NCI-H2107 treated with DMSO at 0.1 percent for 48 hours (cell line): ENCODE measurements around the gene CAPN15.
A peak's percentile ranks its signal among the peaks of the same experiment; 100 is the strongest.

Experiments used
- DNase-seq: peaks from one replicate; lab custom pipeline; 2025; ENCODE audit not compliant: unreplicated experiment; lab: John Stamatoyannopoulos, UW

CAPN15 gene

DNA sequence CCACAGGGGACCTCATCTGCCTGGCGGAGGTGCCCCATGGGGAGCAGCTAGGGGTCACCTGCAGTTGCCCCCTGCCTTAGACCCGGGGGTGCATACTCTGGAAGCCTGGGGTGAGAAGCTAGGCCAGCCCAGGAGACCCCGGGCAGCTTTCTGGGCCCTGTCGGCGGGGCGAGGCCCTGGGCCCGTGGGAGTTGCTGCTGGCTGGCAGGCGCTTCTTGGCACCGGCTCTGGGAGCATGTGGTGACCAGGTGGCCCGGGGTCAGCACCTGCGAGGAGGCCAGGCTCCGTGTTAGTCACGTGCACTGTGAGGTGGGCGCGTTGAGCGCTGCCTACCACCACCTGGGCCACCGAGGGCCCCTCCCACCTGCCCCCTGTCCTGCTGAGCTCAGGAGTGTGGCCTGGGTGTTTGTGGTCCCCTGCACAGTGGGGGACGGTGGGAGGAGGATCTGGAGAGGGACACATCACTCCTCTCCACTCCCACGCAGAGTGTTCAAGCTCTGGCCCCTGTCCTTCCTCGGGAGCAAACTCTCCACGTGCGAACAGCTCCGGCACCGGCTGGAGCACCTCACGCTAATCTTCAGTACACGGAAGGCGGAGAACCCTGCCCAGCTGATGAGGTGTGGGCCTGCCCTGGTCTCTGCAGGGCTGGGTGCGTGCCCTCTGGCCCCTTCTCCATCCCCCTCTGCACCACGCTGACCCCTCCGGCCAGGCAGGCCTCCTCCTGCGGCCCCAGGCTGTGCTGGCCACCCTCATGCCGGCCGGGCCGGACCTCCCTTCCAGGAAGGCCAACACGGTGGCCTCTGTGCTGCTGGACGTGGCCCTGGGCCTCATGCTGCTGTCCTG lies 48.1 kb downstream of the CAPN15 start:
- DNase-seq: no peak

DNA sequence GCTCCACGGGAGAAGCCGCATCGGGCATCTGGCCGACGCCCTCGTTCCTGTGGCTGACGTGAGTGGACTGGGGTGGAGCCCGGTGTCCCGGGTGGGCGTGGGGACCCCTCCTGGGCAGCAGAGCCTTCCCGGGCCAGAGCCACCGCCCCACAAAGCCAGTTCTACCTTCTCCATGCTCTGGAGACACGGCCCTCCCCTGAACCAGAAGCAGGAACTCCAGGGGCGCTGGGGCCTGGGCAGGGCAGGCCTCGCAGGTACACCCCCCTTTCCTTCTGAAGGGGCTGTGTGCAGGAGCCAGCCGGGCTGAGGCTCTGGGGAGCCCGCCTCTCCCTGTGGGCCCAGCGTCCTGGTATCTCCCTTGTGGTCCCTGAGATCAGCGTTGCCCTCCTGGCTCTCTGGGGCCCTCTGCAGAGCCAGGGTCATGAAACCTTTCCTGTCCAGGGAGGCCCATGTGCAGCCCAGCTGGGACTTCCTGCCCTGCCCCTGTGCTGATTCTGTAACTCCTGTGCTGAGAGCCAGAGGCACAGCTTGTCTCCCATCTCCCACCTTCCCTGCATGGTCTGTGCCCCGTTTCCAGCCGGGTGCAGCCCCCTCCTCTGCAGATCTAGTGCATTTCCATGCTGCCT lies 48.8 kb downstream of the CAPN15 start:
- no peak for DNase-seq

DNA sequence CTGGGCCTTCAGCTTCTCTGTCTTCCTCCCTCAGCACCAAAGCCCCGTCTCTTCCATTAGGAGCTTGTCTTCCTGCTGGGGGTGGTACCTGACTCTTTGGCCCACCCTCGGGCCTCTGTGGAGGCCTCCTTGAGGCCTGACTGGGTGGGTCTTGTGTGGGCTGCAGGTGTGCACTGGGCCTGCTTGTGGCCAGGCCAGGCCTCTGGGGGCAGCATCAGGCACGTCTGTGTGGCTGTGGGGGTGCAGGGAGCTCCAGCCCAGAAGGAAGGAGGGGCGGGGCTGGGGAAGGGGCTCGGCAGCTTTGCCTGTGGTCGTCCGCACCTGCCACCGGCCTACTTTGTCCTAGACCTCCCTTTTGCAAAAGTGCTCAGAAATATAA lies 49.3 kb downstream of the CAPN15 start:
- no peak for DNase-seq

DNA sequence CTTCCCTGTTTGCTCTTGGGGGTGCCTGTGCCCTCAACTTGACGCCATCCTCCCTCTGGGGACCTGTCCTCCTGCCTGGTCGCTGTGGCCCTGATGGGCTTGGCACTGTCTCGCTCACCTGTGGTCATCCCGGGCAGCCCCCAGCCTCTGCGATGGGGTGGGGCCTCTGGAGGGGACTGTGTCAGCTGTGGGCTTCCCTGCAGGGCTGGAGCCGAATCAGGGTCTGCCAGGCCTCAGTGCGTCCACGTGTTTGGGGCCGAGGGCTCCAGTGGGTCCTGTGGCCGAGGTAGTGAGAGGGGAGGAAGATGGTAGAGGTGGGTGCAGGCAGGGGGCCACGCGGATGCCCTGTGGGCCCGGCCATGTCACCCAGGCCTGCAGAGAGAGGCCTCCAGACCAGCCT lies 50.3 kb downstream of the CAPN15 start:
- DNase-seq: no peak

DNA sequence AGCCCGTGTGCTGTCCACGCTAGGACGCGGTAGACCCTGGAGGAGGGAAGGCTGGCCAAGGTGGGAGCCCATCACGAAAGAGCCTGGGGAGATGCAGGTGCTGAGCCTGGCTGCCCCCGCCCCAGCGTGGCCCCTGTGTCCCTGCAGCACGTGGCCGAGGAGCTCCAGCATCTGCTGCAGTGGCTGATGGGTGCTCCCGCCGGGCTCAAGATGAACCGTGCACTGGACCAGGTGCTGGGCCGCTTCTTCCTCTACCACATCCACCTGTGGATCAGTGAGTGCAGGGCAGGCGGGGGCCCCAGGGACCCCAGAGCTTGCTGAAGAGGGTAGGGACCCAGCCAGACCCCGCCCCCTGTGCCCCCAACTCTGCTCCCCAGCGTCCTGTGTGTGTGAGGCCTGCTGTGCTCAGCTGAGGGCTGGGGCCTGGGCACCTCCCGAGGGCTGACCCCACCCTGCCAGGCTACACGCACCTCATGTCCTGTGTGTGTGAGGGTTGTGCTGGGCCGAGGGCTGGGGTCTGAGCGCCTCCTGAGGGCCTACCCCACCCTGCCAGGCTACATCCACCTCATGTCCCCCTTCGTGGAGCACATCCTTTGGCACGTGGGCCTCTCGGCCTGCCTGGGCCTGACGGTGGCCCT lies 50.8 kb downstream of the CAPN15 start:
- no peak for DNase-seq

DNA sequence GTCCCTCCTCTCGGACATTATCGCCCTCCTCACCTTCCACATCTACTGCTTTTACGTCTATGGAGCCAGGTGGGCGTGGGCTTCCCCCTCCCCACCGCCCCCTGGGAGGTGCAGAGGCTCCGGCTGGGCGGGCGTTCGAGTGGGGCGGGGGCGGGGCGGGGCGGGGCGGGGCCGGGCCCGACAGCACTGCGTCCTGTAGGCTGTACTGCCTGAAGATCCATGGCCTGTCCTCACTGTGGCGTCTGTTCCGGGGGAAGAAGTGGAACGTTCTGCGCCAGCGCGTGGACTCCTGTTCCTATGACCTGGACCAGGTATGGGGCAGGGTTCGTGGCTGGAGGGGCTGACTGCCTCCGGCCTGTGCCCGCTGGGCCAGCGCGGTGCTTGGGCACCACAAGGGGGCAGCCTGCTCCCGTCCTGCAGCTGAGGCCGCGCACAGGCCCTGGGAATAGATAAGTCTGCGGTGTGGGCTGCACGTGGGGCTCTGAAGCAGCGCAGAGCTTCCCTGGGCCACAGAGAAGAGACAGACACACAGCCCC lies 51.4 kb downstream of the CAPN15 start:
- DNase-seq: no peak

DNA sequence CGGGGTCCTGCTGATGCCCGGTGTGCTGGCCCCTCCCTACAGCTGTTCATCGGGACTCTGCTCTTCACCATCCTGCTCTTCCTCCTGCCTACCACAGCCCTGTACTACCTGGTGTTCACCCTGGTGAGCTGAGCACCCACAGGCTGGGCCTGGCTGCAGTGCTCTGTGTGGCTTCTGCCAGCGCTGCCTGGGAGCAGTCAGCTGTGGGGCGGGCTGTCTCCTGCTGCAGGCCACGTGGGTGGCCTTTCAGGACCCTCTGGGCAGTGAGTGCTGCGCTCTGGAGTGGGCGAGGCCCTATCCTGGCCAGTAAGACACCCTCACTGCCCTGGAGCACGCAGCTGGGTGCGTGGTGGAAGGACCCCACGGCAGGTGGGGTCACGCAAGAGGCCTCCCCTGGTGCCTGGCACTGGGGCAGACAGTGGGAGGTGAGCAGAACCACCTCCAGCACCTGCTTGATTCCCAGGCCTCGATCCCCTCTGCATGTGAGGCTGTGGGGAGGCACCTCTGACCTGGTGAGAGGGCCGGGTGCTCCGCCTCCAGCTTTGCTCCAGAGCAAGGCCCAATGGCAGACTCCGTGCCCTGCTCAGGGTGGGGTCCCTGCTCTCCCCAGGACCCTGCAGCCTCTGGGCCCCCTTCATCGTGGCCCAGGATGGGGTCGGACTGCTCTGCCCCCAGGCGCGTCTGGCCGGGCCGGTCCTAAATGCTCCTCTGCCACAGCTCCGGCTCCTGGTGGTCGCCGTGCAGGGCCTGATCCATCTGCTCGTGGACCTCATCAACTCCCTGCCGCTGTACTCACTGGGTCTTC lies 52.8 kb downstream of the CAPN15 start:
- no peak for DNase-seq

DNA sequence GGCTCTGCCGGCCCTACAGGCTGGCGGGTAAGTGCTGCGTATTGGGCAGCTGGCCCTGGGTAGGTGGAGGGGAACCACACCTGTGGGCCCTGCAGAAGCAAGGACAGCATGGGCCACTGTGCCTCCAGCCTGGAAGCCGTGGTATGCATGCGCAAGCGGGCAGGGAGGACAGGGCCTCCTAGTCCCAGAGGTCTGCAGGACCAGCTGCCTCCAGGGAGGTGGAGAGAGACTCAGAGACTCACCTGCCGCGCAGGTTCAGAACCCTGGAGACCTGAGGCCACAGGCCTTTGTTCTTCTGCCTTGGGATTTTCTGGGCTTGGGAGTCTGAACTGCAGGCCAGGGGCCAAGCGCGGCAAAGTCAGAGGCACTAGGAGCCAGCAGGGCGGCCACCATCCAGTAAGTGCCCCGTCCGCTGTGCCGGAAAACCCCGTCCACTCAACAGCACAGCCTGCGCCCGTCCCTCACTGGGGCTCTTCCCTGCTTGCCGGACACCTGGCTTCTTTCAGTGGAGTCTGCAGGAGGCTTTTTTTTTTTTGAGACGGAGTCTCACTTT lies 53.5 kb downstream of the CAPN15 start:
- no peak for DNase-seq

DNA sequence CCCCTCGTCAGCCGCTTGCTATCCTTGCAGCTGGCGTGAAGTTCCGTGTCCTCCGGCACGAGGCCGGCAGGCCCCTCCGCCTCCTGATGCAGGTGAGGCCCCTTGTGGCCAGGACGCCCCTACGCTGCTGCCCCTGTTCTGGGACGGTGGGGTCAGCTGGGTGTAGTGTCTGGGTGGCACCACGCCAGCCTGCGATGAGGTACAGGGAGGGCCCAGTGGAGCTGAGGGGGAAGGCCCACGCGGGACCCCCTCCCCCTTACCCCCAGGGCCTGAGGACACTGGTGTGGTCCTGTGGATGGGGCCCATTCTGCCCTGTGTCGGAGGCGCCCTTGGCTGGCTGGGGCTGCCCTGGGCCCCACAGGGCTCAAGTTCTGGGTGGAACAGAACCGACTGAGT lies 54.7 kb downstream of the CAPN15 start:
- no peak for DNase-seq

DNA sequence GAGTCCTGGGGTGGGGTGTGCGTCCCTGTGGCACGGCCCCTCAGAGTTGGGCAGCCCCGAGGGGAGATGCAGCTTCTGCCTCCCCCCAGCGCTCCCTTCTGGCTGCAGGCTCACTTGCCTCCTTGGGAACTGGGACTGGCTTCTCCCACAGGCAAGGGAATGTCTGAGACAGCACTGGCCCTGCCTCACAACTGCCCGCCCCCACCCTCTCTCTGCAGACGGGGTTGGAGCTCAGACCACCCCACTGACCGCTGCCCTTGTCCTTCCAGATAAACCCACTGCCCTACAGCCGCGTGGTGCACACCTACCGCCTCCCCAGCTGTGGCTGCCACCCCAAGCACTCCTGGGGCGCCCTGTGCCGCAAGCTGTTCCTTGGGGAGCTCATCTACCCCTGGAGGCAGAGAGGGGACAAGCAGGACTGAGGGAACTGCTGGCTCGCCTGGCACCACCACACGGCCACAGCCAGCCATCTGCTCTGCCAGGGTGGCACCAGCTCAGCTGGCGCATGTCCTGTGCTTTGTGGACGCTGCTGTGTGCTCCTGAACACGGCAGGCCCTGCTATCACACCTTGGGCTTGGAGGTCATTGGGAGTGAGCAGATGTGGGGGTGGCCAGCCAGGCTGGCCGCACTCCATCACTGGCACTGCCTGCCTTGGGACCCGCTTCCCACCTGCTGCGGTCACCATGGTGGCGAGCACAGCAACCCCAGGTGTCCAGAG lies 55.3 kb downstream of the CAPN15 start:
- DNase-seq: no peak

DNA sequence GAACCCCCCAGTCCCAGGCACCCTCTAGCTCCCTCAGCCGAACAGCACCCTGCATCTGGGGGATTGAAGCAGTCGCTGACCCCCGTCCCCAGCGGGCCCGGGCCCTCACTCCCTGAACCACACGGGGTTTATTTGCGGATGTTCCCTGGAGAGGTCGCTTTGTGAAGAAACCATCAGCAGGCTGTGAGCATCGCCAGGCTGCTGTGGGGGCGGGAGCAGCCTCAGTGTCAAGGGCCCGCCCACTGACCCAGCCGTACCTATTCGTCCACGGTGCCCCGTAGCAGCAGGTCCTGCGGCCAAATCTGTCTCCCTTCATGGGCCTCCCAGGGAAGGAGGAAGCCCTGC lies 55.9 kb downstream of the CAPN15 start:
- DNase-seq: no peak

DNA sequence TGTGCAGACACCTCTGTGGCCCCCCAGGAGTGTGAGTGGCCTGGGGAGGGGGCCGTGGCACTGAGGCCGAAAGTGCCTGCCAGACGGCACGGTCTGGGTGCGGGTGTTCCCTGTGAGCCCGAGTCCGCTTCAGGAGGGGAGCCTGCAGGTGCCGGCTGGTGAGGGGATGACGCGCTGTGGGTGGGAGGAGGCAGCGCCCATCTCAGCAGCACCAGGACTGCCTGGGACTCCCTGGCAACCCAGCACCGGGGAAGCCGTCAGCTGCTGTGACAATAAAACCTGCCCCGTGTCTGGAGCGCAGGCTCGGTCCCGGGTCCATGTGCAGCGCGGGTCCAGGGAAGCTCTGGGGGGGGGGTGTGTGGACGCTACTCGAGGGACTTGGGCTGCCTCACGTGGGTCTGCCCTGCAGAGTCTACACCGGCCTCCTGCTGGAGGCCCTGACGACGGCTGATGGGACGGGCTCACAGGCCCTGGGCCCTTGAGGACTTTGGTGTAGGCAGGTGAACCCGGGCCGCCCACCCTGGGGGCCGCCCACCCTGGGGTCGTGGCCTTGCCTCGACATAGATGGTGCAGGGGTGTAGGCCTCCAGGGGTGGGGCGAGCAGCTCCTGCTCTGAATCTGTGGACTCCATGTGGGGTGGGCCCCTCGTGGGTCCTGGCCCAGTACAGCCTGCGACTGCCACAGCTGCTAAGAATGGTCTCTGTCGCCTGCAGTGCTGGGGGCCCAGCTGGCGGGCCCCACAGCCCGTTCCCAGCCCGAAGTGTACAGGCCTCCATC lies 56.5 kb downstream of the CAPN15 start:
- no peak for DNase-seq

DNA sequence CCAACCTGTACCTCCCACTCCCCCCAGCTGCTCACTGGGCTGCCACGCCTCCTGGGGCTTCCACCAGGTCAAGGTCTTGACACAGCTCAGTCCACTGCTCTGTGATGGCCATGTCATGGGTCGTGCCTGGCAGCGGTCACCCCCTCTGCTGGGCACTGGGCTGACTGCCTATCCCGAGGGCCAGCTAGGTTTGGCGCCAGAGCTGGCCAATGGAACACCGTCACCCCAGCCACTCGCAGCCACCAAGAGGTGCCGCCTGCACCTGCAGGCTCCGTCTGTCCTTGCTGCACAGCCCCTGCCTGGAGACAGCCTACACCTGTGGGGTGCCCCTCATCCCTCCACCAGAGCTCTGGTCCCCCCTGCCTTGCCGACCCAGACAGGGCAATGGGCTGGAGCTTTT lies 57.8 kb downstream of the CAPN15 start:
- no peak for DNase-seq

DNA sequence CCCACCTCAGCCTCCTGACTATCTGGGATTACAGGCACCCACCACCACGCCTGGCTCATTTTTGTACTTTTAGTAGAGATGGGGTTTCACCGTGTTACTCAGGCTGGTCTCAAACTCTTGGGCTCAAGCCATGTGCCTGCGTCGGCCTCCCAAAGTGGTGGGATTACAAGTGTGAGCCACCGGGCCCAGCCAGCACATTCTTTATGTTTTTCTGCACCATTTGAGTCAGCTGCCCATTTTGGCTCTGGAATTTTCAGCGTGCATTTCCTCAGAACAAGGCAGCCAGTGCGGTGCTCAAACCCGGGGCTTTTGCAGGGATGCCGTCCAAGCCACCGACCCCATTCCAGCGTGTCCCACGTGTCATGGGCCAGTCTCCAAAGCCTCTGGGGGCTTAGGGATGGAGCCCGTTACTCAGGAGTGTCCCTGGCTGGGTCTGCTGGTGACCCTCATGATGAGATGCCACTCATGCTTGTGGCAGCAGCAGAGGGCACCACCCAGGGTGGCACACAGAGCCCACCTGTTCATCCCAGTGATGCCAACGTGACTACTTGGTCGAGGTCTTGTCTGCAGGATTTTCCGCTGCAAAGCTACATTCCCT lies 58.6 kb downstream of the CAPN15 start:
- DNase-seq: no peak

DNA sequence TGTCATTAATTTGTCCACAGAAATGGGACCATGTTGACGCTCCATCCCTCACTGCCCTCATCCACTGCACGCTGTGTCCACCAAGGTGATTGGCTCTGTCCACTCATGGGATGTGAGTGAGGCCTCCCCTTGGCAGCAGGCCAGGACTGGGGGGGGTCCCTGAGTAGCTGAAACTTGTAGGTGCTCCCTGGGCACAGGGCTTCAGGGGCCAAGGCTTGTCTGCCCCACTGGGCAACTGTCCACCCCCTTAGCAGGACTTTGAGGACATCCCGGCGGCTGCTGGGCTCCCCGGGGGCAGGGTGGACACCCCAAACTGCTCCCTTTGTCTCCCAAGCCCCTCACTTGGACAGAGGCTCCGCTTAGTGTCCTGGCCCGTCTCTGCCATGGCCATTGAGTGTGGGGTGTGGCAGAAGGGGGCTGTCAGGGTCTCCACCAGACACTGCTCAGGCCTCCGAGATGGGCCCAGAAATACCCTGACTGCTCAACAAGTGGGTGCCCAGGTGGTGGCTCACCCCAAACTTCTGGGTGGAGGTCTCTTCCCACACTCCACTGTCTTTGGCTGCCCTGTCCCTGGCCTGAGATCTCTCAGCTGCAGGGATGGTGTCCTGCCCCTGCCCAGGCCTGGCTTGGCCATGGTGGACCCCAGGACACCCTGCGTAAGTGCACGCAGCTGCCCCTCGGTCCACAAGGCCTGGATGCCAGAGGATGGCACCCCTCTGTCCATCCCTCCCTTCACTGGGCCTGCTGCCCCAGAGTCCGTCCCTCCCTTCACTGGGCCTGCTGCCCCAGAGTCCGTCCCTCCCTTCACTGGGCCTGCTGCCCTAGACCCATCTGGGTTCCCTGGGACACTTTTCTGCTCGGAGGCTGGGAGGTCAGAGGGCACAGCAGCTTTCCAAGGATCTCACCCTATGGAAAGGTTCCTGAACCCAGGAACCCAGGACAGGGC lies 59.4 kb downstream of the CAPN15 start:
- no peak for DNase-seq

DNA sequence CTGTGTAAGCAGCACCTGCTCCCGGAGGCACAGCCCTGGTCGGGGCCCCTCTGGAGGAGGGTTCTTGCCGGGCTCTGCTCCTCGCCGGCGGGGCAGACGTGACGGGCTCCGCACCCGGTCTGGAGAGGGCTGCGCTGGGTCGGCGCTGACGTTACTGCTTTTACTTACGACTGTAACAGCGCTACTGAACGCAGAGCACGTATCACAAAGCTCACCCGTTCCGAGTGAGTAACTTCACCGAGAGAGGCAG lies 61.1 kb downstream of the CAPN15 start:
- DNase-seq: no peak

DNA sequence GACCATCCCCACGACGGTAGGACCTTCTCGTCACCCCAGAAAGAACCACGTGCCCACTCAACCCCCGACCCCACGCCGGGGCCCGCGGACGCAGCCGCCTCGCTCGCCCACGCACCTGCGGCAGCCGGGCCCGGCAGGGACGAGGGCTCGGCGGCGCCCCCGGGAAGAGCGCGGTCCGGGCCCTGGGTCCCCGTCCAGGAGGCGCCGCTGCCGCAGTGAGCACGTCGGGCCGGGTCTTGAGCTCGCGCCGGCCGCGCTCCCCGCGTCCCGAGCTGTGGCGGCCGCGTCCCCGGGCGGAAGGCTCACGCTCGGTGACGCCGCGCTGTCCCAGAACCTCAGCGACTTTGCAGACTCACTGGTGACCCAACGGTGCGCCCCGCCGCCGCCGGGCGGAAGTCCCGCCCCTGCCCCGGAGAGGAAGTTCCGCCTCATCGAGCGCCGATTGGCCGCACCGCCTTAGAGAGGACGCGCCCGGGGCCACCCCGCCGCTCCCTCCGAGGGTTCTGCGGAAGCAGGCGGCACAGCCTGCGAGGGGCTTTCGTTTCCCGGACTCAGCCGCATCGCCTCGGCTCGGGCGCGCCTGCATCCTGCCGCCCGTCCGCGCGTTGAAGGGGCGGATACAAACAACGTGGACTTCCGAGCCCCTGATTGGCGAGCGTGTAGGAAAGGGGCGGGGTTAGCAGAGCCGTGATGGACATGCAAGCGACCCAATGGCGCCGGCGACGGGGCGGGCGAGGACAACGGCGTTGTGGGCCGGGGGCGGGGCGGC lies 61.6 kb downstream of the CAPN15 start:
- peak; percentile 88 for DNase-seq
